Measurements from ENCODE around the gene C19orf85. TPM values are rescaled to one million over a fixed set of nuclear protein-coding genes. Genes with fewer than 3 reads are reported as not detected.

The C19orf85 gene
- total RNA-seq, 1 donor from 2014 or later = not detected

Other genes starting within 250 kb of the C19orf85 start
- 0.52 TPM for gene TMEM86B, start 236.0 kb downstream of the C19orf85 start, total RNA-seq
- gene PPP6R1, start 205.7 kb downstream of the C19orf85 start, total RNA-seq = 11.0 TPM
- 10.4 TPM for gene HSPBP1, start 184.6 kb downstream of the C19orf85 start, total RNA-seq
- gene BRSK1, start 180.8 kb downstream of the C19orf85 start, total RNA-seq = 0.52 TPM
- gene TMEM150B, start 139.4 kb downstream of the C19orf85 start, total RNA-seq = 0.52 TPM
- 8.9 TPM for gene KMT5C, start 124.9 kb downstream of the C19orf85 start, total RNA-seq
- gene COX6B2, start 110.0 kb downstream of the C19orf85 start, total RNA-seq = not detected
- not detected for gene GARIN5B, start 101.5 kb downstream of the C19orf85 start, total RNA-seq
- not detected for gene IL11, start 94.3 kb downstream of the C19orf85 start, total RNA-seq
- gene TMEM190, start 87.9 kb downstream of the C19orf85 start, total RNA-seq = not detected
- not detected for gene TMEM238, start 80.5 kb downstream of the C19orf85 start, total RNA-seq
- gene RPL28, start 78.8 kb downstream of the C19orf85 start, total RNA-seq = 229 TPM
- 11.0 TPM for gene UBE2S, start 57.0 kb downstream of the C19orf85 start, total RNA-seq
- gene SHISA7, start 21.5 kb downstream of the C19orf85 start, total RNA-seq = not detected
- gene ISOC2, start 3.1 kb downstream of the C19orf85 start, total RNA-seq = 25.1 TPM
- gene ZNF628, start 11.9 kb upstream of the C19orf85 start, total RNA-seq = 0.52 TPM
- 8.4 TPM for gene NAT14, start 20.4 kb upstream of the C19orf85 start, total RNA-seq
- 17.7 TPM for gene SSC5D, start 23.7 kb upstream of the C19orf85 start, total RNA-seq
- gene SBK2, start 72.4 kb upstream of the C19orf85 start, total RNA-seq = 1.0 TPM
- not detected for gene SBK3, start 80.8 kb upstream of the C19orf85 start, total RNA-seq
- gene ZNF579, start 116.1 kb upstream of the C19orf85 start, total RNA-seq = 1.6 TPM
- gene FIZ1, start 134.8 kb upstream of the C19orf85 start, total RNA-seq = under 0.01 TPM
- 4.7 TPM for gene ZNF524, start 135.5 kb upstream of the C19orf85 start, total RNA-seq
- 1.0 TPM for gene ZNF865, start 140.9 kb upstream of the C19orf85 start, total RNA-seq
- gene ZNF784, start 159.8 kb upstream of the C19orf85 start, total RNA-seq = 8.9 TPM
- gene ZNF580, start 176.3 kb upstream of the C19orf85 start, total RNA-seq = 2.1 TPM
- 17.2 TPM for gene ZNF581, start 178.9 kb upstream of the C19orf85 start, total RNA-seq
- 3.1 TPM for gene CCDC106, start 183.5 kb upstream of the C19orf85 start, total RNA-seq
- gene U2AF2, start 190.3 kb upstream of the C19orf85 start, total RNA-seq = 52.2 TPM
- gene EPN1, start 210.5 kb upstream of the C19orf85 start, total RNA-seq = 5.7 TPM

All from skeletal muscle tissue (tissue), 1 donor.